ENCODE measurements around the gene CDC42SE2.
"Not testable (repeated sequence)": the region's sequence is repeated elsewhere in the genome, so short reads cannot be mapped to it uniquely, and the experiment has no call there.

CDC42SE2 gene

GRCh38 chr5:131250751-131251475 lies 12.9 kb upstream of the CDC42SE2 start:
- no peak for DNase-seq (ENCODE audit: low read depth in 2 of 2)

- no peak for DNase-seq (ENCODE audit: low read depth in 2 of 2)
Observed at GRCh38 chr5:131252824-131253171, 11.1 kb upstream of the CDC42SE2 start.

- DNase-seq (ENCODE audit: low read depth in 2 of 2) = not testable (repeated sequence)
Observed at GRCh38 chr5:131254025-131254424, 9.8 kb upstream of the CDC42SE2 start.

- no peak for DNase-seq (ENCODE audit: low read depth in 2 of 2)
Observed at GRCh38 chr5:131254741-131255140, 9.1 kb upstream of the CDC42SE2 start.

GRCh38 chr5:131256507-131256823 lies 7.4 kb upstream of the CDC42SE2 start:
- no peak for DNase-seq (ENCODE audit: low read depth in 2 of 2)

- no peak for DNase-seq (ENCODE audit: low read depth in 2 of 2)
Observed at GRCh38 chr5:131258733-131259132, 5.1 kb upstream of the CDC42SE2 start.

GRCh38 chr5:131259326-131259725 lies 4.5 kb upstream of the CDC42SE2 start:
- no peak for DNase-seq (ENCODE audit: low read depth in 2 of 2)

GRCh38 chr5:131260895-131261294 lies 3.0 kb upstream of the CDC42SE2 start:
- DNase-seq (ENCODE audit: low read depth in 2 of 2) = no peak

- no peak for DNase-seq (ENCODE audit: low read depth in 2 of 2)
Observed at GRCh38 chr5:131261483-131261882, 2.4 kb upstream of the CDC42SE2 start.

GRCh38 chr5:131262953-131263541 lies 806 bp upstream of the CDC42SE2 start:
- DNase-seq (ENCODE audit: low read depth in 2 of 2) = no peak

- no peak for DNase-seq (ENCODE audit: low read depth in 2 of 2)
Observed at GRCh38 chr5:131264451-131265099, 722 bp downstream of the CDC42SE2 start.

- no peak for DNase-seq (ENCODE audit: low read depth in 2 of 2)
Observed at GRCh38 chr5:131265311-131265803, 1.5 kb downstream of the CDC42SE2 start.

GRCh38 chr5:131266370-131267060 lies 2.7 kb downstream of the CDC42SE2 start:
- DNase-seq (ENCODE audit: low read depth in 2 of 2) = no peak

GRCh38 chr5:131268758-131269370 lies 5.0 kb downstream of the CDC42SE2 start:
- DNase-seq (ENCODE audit: low read depth in 2 of 2) = no peak

- peak; percentile 42 to 43 for DNase-seq (ENCODE audit: low read depth in 2 of 2)
Observed at GRCh38 chr5:131270809-131271208, 7.0 kb downstream of the CDC42SE2 start.

- not testable (repeated sequence) for DNase-seq (ENCODE audit: low read depth in 2 of 2)
Observed at GRCh38 chr5:131271888-131272287, 8.0 kb downstream of the CDC42SE2 start.

- DNase-seq (ENCODE audit: low read depth in 2 of 2) = peak in 1 of 2 experiments; percentile 39
Observed at GRCh38 chr5:131272307-131272706, 8.5 kb downstream of the CDC42SE2 start.

GRCh38 chr5:131272724-131273123 lies 8.9 kb downstream of the CDC42SE2 start:
- DNase-seq (ENCODE audit: low read depth in 2 of 2) = no peak

GRCh38 chr5:131274326-131275063 lies 10.6 kb downstream of the CDC42SE2 start:
- DNase-seq (ENCODE audit: low read depth in 2 of 2) = no peak

GRCh38 chr5:131276072-131276471 lies 12.2 kb downstream of the CDC42SE2 start:
- DNase-seq (ENCODE audit: low read depth in 2 of 2) = no peak

GRCh38 chr5:131277447-131277846 lies 13.6 kb downstream of the CDC42SE2 start:
- no peak for DNase-seq (ENCODE audit: low read depth in 2 of 2)
